Fibroblast of gingiva (primary cell): Measurements from ENCODE around the gene RUFY4.
"Not testable (repeated sequence)": the region's sequence is repeated elsewhere in the genome, so short reads cannot be mapped to it uniquely, and the experiment has no call there.

Source experiments
- DNase-seq: peaks from one replicate; pipeline ENCODE4 v3.0.0-alpha.2; 2011; ENCODE audit warnings: low read depth

The RUFY4 gene

DNA sequence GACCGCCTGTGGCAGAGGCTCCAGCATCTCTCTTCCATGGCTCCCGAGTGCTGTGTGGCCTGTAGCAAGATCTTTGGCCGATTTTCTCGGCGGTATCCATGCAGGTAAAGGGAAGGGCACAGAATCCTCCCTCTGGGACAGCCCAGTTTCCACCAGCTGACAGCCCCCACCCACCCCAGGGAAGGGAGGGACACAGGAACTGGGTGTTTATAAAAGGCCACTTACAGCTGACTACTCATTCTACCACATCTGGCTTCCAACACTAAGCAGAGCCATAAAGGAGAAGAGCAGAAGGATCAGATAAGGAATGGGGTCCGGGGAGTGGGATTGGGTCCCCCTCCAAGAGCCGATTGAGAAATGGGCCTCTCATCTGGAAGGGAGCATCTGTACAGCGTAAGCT is 20.2 kb downstream of the RUFY4 start:
- DNase-seq, result no peak

DNA sequence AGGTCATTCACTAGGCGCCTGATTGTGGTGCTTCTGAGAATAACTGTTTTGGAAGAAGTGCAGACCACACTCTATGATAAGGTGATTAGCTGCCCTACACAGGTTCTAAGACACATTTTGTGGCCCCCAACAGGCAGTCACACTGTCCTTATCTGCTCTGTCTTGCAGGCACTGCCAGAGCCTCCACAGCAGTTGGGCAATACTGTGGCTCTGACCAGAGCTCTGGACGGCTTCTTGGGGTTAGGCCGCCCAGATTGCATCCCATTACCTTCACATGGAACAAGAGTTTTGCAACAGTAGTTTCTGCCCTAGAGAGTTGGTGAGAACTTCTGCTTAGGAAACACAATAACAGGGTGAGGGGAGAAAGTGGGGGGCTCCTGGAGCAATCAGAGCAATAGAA is 22.7 kb downstream of the RUFY4 start:
- no peak for DNase-seq

DNA sequence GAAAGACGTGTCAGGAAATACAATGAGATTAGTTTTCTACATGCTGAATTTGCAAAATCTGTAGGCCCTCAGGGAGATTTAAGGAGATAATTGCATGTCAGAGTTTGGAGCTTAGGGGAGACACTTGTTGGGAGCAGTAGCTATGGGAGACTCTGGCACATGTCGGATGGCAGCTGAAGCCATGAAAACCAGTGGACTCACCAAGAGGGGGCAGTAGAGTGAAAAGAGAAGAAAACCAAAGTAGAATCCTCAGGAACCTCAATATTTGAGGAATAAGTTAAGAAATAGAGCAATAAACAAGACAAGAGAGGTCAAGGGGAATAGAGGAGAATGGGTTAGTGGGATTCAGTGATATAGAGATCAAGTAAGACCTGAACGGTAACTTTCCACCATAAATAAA is 24.8 kb downstream of the RUFY4 start:
- DNase-seq, result no peak

DNA sequence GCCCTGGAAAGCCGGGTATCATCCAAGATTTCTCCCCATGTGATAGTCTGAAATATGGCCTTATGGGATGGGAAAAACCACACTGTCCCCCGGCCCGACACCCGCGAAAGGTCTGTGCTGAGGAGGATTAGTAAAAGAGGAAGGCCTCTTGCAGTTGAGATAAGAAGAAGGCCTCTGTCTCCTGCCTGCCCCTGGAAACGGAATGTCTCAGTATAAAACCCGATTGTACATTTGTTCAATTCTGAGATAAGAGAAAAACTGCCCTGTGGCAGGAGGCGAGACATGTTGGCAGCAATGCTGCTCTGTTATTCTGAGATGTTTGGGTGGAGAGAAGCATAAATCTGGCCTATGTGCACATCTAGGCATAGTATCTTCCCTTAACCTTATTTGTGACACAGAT is 26.8 kb downstream of the RUFY4 start:
- no peak for DNase-seq

DNA sequence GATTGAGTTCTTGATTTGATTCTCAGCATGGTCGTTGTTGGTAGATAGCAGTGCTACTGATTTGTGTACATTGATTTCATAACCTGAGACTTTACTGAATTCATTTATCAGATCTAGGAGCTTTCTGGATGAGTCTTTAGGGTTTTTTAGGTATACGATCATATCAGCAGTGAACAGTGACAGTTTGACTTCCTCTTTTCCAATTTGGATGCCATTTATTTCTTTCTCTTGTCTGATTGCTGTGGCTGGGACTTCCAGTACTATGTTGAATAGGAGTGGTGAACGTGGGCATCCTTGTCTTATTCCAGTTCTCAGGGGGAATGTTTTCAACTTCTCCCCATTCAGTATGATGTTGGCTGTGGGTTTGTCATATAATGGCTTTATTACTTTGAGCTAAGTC is 28.9 kb downstream of the RUFY4 start:
- no peak for DNase-seq

DNA sequence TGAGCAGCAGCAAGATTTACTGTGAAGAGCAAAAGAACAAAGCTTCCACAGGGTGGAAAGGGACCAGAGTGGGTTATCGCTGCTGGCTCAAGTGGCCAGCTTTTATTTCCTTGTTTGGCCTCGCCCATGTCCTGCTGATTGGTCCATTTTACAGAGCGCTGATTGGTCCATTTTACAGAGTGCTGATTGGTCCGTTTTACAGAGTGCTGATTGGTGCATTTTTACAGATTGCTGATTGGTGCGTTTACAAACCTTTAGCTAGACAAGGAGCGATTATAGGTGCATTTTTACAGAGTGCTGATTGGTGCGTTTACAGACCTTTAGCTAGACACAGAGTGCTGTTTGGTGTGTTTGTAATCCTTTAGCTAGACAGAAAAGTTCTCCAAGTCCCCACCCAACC is 39.8 kb downstream of the RUFY4 start:
- not testable (repeated sequence) for DNase-seq

DNA sequence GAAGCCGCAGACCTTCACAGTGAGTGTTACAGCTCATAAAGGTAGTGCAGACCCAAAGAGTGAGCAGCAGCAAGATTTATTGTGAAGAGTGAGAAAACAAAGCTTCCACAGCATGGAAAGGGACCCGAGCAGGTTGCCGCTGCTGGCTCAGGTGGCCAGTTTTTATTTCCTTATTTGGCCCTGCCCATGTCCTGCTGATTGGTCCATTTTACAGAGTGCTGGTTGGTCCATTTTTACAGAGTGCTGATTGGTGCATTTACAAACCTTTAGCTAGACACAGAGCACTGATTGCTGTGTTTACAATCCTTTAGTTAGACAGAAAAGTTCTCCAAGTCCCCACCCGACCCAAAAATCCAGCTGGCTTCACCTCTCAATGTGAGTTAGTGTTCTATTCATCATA is 52.7 kb downstream of the RUFY4 start:
- DNase-seq, result not testable (repeated sequence)

DNA sequence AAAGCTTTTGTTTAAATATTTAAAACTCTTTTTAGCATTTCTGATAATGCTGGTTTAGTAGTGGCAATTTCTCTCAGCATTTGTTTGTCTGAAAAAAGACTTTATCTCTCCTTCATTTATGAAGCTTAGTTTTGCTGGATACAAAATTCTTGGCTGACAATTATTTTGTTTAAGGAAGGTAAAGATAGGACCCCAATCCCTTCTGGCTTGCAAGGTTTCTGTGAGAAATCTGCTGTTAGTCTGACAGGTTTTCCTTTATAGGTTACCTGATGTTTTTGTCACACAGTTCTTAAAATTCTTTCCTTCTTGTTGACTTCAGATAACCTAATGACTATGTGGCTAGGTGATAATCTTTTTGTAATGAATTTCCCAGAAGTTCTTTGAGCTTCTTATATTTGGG is 53.2 kb downstream of the RUFY4 start:
- not testable (repeated sequence) for DNase-seq

DNA sequence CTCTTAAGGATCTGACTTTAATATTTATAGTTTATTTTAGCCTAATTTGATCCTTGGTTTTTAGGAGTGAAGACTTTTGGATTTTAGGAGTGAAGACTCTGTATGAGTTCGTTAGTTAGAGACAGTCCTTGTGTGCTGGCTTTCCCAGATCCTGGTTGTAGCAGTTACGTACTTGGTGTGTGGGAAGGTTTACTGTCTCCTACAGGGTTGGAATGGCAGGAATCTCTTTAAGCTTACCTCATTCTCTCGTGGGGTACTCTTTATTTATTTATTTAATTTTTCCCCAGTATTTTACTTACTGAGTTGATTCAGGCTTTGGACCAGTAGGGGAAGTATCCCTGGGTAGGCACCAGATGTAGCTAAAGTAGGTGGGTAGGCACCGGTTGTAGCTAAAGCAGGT is 54.9 kb downstream of the RUFY4 start:
- DNase-seq, result no peak

DNA sequence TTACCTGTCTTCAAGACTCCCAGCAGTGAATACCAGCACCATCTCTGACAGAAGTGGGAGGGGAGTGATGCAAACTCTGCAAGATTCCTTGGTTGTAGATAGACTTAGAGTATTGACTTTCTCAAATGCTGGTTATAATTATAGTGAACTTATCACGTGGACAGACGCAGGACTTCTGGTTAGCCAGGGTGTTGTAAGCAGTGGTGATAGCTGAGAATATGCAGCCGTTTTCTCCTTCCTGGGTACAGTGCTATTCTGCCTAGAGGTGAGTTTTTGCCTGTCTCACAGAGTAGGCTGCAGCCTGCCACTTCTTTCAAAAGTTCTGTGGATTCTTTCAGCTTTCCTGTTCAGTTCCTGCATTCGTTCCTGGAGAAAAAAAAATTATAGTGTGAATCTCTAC is 56.0 kb downstream of the RUFY4 start:
- no peak for DNase-seq

DNA sequence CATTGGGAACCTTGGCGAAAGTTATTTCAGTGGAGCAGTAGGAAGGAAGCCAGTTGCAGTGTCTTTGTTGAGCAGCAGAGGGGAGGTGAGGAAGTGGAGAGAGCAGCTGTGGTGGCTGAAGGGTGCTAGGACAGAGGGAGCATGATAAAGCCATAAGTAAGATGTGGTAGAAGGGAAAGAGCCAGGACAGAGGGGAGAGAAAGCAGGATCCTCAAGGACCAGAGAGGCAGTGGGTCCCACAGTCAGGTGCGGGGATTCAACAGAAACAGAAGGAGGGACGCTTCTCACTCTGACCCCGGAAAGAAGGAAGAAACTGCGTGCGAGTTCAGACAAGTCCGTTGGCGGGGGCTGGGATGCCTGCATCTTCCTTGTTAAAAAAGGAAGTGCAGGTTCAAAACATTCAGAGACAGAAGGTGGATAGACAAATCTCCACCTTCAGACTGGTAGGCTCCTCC is 56.6 kb downstream of the RUFY4 start, which contains the start of gene CXCR2:
Gene CXCR2 (plus strand): TSS at position 403 of the 455 bp plus-strand sequence. CDS start 8,774 bp downstream, outside the sequence.
- DNase-seq, result no peak

DNA sequence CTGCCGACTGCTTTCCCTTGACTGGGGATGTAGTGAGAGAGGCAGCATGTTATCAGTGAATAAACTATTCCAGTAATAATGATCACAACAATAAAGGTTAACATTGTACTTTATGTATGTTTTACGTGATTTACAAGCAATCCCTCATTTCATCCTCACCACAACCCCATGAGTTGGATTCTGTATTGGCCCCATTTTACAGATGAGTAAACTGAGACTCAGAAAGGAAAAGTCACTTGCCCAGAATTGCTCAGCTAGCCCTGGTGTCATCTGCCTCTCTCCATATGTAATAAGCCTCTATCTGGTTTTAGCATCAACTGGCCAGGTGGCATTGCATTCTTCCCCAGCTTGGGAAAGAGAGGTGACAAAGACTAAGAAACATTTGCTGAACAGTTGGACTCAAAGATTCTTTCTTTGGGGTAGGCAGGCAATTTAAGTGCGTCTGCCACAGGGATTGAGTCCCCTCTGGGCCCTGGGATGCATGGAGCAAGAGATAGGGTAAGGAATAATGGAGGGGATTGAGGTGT is 58.9 kb downstream of the RUFY4 start:
- no peak for DNase-seq

DNA sequence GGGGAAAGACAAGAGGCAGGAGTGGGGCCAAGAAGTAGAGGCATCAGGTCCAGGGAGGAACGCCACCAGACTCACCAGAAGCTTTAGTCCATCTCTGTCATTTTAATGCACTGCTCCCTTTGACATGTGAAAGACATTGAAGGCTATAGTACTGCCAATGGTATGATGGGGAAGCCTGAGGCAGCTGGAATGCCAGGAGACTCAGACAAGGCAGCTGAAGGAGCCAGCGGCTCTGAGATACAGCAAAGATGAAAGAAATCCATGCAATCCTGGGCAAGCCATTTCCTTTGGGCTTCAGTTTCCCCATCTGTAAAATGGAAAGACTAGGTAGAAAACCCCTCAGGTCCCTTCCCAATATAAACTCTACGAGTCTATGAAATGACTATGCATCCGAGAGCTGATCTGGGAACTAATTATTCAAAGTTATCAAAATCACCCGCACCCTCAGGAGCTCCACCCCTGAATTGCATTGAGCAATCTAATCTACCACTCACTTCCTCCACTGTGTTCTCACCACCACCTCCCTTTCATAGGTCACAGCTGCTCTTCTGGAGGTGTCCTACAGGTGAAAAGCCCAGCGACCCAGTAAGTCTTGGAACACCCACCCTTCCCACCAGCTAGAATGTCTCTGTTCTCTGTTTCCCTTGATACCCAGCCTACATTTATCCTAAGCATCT is 59.9 kb downstream of the RUFY4 start:
- DNase-seq, result no peak

DNA sequence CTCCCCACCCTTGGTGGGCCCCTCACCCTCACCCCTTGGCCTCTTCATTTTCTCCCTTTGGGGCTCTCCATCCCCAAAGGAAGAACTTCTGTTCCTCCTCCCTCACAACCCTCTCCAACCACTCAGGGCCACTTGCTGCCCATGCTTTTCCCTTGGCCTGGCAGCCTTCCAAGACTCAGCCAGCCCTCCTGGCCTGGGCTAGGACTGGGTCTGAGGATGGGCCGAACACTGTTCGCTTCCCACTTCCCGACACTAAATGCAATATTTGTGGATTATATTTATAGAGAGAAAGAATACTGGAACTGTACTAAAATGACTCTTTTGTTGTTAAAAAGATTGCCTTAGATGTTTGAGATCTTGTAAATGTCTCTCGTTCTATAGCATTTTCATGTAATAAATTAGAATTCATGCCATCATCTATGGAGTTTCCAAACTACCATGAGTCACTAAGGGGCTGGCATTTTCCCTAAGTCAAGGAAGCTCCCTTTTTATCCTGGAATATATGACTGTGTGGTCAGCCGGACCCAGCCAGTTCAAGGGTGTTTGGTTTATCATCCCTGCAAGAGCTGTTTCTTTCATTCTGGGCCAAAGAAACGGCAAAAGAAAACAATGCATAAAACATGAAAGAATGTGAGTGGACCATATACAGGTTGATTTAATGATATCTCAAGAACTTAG is 60.5 kb downstream of the RUFY4 start:
- no peak for DNase-seq

DNA sequence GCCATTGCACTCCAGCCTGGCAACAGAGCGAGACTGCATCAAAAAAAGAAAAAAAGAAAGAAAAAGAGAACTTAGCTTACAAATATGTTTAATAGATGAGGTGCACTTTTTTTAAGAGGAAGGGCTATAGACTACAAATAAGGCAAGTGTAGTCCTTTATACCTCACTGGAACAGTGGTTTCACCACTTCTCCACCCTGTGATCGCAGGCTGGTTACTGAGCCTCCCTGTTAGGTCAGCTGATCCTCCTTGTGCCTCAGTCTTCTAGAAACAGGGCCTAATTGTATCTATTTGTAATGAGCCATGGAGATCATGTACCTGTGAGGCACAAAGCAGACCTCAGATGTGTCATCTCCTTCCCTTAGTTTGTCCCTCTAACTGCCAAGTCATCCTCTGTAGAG is 61.3 kb downstream of the RUFY4 start:
- DNase-seq, result no peak

DNA sequence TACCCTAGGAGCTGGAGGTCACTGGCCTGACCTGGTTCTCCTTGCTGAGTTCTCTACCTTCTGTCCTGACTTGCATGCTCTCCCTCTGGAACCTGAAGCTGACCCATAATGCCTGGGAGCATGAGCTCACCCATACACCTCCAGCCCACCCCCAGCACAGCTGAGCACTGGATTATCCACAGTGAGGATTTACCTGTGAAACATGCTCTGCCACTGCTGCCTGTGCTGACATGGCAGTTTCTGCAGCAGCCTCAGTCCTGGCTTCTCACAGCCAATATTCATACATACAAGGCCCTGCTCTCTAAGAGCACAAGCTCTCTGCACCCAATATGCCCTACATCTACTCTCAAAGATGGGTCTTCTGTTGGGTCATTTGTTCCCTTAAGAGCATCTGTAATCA is 61.8 kb downstream of the RUFY4 start:
- no peak for DNase-seq

DNA sequence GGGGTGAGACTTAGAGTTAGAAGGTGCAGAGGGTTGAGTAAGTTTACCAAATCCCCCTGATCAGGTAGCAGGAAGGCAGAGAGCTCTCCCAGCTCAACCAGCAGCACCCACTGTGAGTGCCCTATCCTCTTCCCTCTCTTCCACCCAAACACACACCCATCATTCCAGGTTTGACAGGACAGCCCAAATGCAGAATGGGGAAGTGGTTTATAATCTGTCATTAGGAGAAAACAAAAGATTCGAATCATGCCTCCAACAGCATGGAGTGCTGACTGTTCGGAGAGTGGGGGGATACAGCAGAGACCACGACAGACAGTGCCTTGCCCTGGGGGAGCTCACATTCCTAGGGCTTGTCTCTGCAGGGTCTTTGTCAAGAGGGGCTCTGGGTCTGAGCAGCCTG is 68.5 kb downstream of the RUFY4 start:
- no peak for DNase-seq

DNA sequence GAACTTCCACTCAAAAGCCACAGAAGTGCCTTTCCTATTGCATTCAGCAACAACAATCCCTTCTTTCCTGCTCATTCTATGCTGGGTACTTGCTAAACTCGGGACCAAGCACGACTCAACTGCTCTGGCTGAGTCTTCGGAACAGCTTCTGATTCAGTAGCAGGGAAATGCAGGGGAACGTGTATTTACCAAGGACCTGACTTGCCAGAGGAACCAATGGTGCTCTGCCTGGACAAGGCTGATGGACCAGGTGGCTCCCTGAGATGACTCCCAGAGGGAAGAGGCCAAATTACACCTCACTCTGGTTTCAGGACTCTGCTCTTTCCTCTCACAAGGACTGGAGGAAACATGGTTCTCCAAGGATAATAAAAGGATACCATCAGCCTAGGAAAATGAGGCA is 69.0 kb downstream of the RUFY4 start:
- no peak for DNase-seq
